ENCODE measurements around the gene MIAT.

- no peak for TF ChIP-seq CTCF (IDR thresholded peaks at IDR 0.05)
- no peak for TF ChIP-seq POLR2A (IDR thresholded peaks at IDR 0.05)
Observed at GRCh38 chr22:26725012-26725676, 67.8 kb downstream of the MIAT start.

Measured in esophagus squamous epithelium (tissue), 4 donors.